Measurements from ENCODE around the gene SRRM4. TPM values are rescaled to one million over a fixed set of nuclear protein-coding genes. Genes with fewer than 3 reads are reported as not detected.

Gene SRRM4
- total RNA-seq, 2 experiments from 2014 or later: not detected

DNA sequence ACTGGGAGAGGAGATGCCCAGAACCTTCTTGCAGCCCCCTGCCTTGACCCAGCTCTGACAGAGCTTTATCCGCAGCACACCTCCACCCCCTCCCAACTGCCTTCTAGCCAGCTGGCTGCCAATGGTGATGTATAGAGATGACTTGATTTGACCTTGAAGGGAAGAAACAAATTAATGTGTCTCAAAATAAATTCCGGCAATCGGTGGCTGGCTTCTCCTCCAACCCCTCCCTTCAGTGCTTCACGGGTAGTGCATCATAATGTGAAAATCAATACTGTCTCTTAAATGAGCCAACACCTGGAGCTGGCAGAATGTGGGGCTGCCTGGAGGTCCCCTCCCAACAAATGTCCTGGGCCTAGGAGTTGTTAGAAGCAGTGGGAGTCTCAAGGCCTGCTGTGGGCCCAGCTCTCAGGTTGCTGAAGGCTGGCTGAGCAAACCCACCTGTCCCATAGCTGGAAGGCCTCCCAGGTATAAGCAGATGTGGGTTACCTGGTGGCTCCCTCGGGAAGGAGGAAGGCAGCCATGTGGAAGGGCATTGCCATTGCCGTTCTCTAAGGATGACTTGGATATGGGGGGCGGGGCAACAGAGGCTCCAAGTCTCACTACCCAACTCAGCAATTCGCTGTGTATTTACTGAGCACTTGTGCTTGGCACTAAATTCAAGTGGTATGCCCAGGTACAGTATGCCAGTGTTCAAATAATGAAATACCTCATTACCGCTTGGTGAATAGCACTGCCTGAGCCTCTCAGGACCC, 220.6 kb downstream of the SRRM4 start:
- no peak for ATAC-seq
- POLR2A ChIA-PET: no interaction called here
- no peak overlapping the region for H3K27ac Mint-ChIP-seq
- no peaks in the 10 kb centered on the region for H3K4me1 Mint-ChIP-seq (ENCODE audit: low read depth)
- H3K4me3 Mint-ChIP-seq: no peak overlapping the region
- H3K27me3 Mint-ChIP-seq: no peaks in the 10 kb centered on the region
- no peaks in the 10 kb centered on the region for H3K9me3 Mint-ChIP-seq
- intact Hi-C loops (cut with micrococcal nuclease): no loop called here
- TF ChIP-seq, protein P1, sequence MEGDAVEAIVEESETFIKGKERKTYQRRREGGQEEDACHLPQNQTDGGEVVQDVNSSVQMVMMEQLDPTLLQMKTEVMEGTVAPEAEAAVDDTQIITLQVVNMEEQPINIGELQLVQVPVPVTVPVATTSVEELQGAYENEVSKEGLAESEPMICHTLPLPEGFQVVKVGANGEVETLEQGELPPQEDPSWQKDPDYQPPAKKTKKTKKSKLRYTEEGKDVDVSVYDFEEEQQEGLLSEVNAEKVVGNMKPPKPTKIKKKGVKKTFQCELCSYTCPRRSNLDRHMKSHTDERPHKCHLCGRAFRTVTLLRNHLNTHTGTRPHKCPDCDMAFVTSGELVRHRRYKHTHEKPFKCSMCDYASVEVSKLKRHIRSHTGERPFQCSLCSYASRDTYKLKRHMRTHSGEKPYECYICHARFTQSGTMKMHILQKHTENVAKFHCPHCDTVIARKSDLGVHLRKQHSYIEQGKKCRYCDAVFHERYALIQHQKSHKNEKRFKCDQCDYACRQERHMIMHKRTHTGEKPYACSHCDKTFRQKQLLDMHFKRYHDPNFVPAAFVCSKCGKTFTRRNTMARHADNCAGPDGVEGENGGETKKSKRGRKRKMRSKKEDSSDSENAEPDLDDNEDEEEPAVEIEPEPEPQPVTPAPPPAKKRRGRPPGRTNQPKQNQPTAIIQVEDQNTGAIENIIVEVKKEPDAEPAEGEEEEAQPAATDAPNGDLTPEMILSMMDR (IDR thresholded peaks at IDR 0.05): no peak
- CTCF ChIA-PET: no interaction called here
- DNase-seq: no peak
- H3K36me3 Mint-ChIP-seq (ENCODE audit: low read depth): no peaks in the 10 kb centered on the region

DNA sequence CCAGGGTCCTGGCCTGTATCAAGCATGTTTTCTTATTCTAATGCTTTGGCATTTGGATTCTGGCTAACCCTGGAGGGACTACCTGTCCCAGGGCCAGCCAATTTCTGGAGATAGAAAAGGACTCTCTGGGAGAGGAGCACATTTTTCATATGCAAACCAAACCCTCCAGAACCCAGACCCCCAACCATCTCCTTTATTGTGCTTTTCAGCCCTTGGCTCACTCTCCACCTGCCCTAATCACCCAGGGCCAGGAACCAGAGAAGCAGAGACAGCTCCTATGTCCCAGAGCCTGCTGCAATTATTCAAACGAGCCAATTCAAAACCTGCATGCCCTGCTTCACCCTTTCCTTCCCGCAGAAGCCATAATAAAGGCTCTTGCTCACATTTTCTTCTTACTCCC, 221.2 kb downstream of the SRRM4 start:
- intact Hi-C loops (cut with micrococcal nuclease): no loop called here
- Mint-ChIP-seq H3K4me3 (no peak overlapping the region), H3K36me3 (ENCODE audit: low read depth) (no peaks in the 10 kb centered on the region), H3K27me3 (no peaks in the 10 kb centered on the region), H3K9me3 (no peaks in the 10 kb centered on the region), H3K27ac (no peak overlapping the region), H3K4me1 (ENCODE audit: low read depth) (no peaks in the 10 kb centered on the region)
- ChIA-PET CTCF (no interaction called here), POLR2A (no interaction called here)
- TF ChIP-seq, protein P1 (IDR thresholded peaks at IDR 0.05): no peak
- DNase-seq: no peak
- ATAC-seq: no peak

DNA sequence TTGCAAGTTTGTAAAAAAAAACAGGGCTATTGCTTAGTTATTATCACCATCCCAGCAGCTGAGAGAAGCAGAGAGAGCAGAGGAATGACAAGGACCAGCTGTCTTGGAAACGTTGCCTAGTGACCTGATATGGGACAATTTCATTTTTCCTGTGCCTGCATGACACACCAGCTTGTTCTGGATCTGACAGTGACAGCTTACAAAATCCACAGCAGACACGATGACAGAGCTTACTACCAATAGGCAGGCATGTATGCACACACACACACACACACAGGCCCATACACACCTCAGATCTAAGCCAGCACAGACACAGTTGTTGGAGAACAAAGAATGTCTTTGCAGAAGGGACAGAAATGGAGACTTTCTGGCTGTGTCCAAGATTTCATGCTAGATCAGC, 222.8 kb downstream of the SRRM4 start:
- Mint-ChIP-seq H3K27ac (no peak overlapping the region), H3K27me3 (no peaks in the 10 kb centered on the region), H3K36me3 (ENCODE audit: low read depth) (no peaks in the 10 kb centered on the region), H3K9me3 (no peaks in the 10 kb centered on the region), H3K4me3 (no peak overlapping the region), H3K4me1 (ENCODE audit: low read depth) (no peaks in the 10 kb centered on the region)
- POLR2A ChIA-PET: no interaction called here
- ATAC-seq (no peak), DNase-seq (no peak)
- intact Hi-C loops (cut with micrococcal nuclease): no loop called here
- TF ChIP-seq, protein P1 (IDR thresholded peaks at IDR 0.05): no peak
- CTCF ChIA-PET: no interaction called here

DNA sequence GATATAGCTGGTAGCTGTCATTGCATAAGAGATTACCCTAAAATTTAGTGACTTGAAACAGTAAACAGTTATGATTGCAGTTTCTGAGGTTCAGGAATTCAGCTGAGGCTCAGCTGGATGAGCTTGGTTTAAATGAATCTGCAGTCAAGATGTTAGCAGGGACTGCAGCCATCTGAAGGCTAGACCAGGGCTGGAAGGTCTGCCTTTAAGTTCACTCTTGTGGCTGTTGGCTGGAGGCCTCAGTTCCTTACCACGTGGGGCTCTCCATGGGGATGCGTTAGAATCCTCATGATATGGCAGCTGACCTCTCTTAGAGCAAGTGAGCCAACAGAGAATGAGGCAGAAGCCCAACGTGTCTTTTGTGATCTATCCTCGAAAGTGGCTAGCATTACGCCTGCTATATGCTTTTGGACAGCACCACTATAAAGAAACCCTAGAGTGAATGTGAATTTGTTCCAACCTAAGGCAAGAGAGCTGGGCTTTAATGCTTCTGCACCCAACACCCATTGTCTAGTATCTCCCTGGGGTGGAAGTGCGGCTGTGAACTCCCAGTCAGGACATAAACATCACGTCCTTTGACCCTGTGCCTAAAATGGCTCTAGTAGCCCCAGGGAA, 223.4 kb downstream of the SRRM4 start:
- CTCF ChIA-PET: no interaction called here
- Mint-ChIP-seq H3K36me3 (ENCODE audit: low read depth) (no peaks in the 10 kb centered on the region), H3K4me3 (no peak overlapping the region), H3K27me3 (no peaks in the 10 kb centered on the region), H3K27ac (no peak overlapping the region), H3K4me1 (ENCODE audit: low read depth) (no peaks in the 10 kb centered on the region), H3K9me3 (no peaks in the 10 kb centered on the region)
- ATAC-seq (no peak), DNase-seq (no peak)
- POLR2A ChIA-PET: no interaction called here
- intact Hi-C loops (cut with micrococcal nuclease): no loop called here
- TF ChIP-seq, protein P1 (IDR thresholded peaks at IDR 0.05): no peak

DNA sequence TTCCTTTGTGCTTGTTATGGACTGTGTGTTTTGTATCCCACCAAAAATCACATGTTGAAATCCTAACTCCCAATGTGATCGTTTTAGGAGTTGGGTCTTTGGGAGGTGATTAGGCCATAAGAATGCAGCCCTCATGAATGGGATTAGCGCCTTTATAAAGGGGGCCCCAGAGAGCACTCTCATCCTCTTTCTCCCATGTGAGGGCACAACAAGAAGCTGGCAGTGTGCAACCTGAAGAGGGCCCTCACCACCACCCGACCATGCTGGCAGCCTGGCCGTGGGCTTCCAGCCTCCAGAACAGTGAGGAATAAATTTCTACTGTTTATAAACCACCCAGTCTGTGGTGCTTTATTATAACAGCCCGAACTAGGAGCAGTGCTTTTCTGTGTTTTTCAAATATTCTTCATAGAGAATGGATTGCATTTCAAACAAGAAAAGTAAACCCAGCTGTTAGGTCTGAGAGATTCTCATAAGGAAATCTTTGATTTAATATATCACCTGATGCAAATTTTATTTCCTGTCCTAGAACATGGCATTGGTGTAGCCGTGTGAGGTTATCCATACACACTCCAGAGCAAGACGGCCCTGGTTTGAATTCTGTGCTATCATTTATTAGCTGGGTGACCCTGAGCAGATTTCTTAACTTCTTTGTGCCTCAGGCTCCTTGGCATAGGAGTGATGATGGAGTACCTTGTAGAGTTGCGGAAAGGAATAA, 225.2 kb downstream of the SRRM4 start:
- ATAC-seq (no peak), DNase-seq (no peak)
- intact Hi-C loops (cut with micrococcal nuclease): no loop called here
- Mint-ChIP-seq H3K36me3 (ENCODE audit: low read depth) (no peaks in the 10 kb centered on the region), H3K27me3 (no peaks in the 10 kb centered on the region), H3K4me1 (ENCODE audit: low read depth) (no peaks in the 10 kb centered on the region), H3K9me3 (no peaks in the 10 kb centered on the region), H3K4me3 (no peak overlapping the region), H3K27ac (no peak overlapping the region)
- ChIA-PET POLR2A (no interaction called here), CTCF (no interaction called here)
- TF ChIP-seq, protein P1 (IDR thresholded peaks at IDR 0.05): no peak

All from activated CD8-positive, alpha-beta T cell treated with anti-CD3 and anti-CD28 coated beads for 36 hours (primary cell).